Measurements from ENCODE around the gene CCDC91. TPM values are rescaled to one million over a fixed set of nuclear protein-coding genes. Genes with fewer than 3 reads are reported as not detected.

CCDC91 gene
- total RNA-seq, 1 experiment from 2014 or later, result 26.9 TPM

DNA sequence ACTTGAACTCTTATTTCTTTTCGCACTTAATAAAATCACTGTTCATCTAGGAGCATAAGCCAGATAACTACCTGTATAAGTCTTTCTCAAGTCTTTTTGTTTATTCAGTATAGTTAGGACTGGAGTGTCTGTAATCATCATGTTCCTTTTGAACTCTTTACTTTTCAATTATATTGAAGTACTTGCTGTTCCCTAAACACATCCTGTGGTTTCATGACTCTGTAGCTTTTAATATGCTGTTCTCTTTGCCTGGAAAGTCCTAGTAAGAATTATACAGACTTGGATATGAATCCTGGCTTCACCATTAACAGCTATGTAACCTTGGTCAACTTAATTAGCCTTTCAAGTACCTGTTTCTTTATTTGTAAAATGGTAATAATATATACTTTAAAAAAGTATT, 88.2 kb downstream of the CCDC91 start:
- no peak overlapping the region for H3K27ac ChIP-seq (ENCODE audit: low read length)
- no TSS peak for BruUV-seq (replicated peaks)
- ATAC-seq (no peak), DNase-seq (ENCODE audit: low read depth, low spot score) (no peak)
- TF ChIP-seq POLR2AphosphoS5 (IDR thresholded peaks at IDR 0.05; ENCODE audit: low read depth, low read length), result no peak
- TF ChIP-seq, protein P1, sequence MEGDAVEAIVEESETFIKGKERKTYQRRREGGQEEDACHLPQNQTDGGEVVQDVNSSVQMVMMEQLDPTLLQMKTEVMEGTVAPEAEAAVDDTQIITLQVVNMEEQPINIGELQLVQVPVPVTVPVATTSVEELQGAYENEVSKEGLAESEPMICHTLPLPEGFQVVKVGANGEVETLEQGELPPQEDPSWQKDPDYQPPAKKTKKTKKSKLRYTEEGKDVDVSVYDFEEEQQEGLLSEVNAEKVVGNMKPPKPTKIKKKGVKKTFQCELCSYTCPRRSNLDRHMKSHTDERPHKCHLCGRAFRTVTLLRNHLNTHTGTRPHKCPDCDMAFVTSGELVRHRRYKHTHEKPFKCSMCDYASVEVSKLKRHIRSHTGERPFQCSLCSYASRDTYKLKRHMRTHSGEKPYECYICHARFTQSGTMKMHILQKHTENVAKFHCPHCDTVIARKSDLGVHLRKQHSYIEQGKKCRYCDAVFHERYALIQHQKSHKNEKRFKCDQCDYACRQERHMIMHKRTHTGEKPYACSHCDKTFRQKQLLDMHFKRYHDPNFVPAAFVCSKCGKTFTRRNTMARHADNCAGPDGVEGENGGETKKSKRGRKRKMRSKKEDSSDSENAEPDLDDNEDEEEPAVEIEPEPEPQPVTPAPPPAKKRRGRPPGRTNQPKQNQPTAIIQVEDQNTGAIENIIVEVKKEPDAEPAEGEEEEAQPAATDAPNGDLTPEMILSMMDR (IDR thresholded peaks at IDR 0.05), result no peak
- TF ChIP-seq, protein P2, sequence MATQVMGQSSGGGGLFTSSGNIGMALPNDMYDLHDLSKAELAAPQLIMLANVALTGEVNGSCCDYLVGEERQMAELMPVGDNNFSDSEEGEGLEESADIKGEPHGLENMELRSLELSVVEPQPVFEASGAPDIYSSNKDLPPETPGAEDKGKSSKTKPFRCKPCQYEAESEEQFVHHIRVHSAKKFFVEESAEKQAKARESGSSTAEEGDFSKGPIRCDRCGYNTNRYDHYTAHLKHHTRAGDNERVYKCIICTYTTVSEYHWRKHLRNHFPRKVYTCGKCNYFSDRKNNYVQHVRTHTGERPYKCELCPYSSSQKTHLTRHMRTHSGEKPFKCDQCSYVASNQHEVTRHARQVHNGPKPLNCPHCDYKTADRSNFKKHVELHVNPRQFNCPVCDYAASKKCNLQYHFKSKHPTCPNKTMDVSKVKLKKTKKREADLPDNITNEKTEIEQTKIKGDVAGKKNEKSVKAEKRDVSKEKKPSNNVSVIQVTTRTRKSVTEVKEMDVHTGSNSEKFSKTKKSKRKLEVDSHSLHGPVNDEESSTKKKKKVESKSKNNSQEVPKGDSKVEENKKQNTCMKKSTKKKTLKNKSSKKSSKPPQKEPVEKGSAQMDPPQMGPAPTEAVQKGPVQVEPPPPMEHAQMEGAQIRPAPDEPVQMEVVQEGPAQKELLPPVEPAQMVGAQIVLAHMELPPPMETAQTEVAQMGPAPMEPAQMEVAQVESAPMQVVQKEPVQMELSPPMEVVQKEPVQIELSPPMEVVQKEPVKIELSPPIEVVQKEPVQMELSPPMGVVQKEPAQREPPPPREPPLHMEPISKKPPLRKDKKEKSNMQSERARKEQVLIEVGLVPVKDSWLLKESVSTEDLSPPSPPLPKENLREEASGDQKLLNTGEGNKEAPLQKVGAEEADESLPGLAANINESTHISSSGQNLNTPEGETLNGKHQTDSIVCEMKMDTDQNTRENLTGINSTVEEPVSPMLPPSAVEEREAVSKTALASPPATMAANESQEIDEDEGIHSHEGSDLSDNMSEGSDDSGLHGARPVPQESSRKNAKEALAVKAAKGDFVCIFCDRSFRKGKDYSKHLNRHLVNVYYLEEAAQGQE (IDR thresholded peaks at IDR 0.05; ENCODE audit: insufficient read depth in 1 of 2, low read depth in 2 of 2, low read length in 1 of 2), result no peak
- TF ChIP-seq SIN3A (IDR thresholded peaks at IDR 0.05; ENCODE audit: borderline replicate concordance, insufficient read depth, low read depth, low read length), result no peak
- TF ChIP-seq TCF7L2 (IDR thresholded peaks at IDR 0.05; ENCODE audit: low read depth, low read length), result no peak
- no peaks in the 10 kb centered on the region for H3K4me1 ChIP-seq (ENCODE audit: control insufficient read depth, insufficient read depth, low read length)
- in situ Hi-C loops (cut with HindIII; ENCODE audit: low pct_unique_long_range_greater_than_20kb, low sequenced_read_pairs) (no loop called here), intact Hi-C loops (cut with micrococcal nuclease; ENCODE audit: unreplicated experiment) (no loop called here)
- POLR2A ChIA-PET, result no interaction called here
- CTCF ChIA-PET, result no interaction called here
- no peaks in the 10 kb centered on the region for H3K36me3 ChIP-seq (ENCODE audit: control insufficient read depth, insufficient read depth, low read length)
- H3K4me3 ChIP-seq (ENCODE audit: low read depth in 2 of 2, low read length in 2 of 2), result no peak overlapping the region
- H3K9me3 ChIP-seq (ENCODE audit: control insufficient read depth, insufficient read depth, low read depth, low read length), result no peaks in the 10 kb centered on the region
- H3K27me3 ChIP-seq (ENCODE audit: control insufficient read depth, insufficient read depth, low read length), result no peaks in the 10 kb centered on the region

DNA sequence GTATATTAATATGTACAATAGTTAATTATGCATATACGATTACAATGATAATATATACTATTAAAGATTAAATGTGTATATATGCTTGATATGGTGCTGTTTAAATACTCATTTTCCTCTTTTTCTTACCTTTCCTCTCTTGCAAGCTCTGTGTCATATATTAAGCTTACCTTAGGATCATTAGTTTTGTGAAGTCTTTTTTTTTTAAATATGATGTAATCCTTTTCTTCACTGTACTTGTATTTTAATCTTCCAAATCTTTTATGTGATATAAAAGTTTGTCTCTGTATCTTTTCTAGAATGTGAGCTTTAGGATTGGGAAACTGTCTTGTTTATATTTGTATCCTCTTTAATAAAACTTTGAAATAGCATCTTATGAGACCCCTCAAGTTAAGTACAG, 88.7 kb downstream of the CCDC91 start:
- in situ Hi-C loops (cut with HindIII; ENCODE audit: low pct_unique_long_range_greater_than_20kb, low sequenced_read_pairs), result no loop called here
- H3K9me3 ChIP-seq (ENCODE audit: control insufficient read depth, insufficient read depth, low read depth, low read length), result no peaks in the 10 kb centered on the region
- TF ChIP-seq SIN3A (IDR thresholded peaks at IDR 0.05; ENCODE audit: borderline replicate concordance, insufficient read depth, low read depth, low read length) (no peak), TCF7L2 (IDR thresholded peaks at IDR 0.05; ENCODE audit: low read depth, low read length) (no peak), POLR2AphosphoS5 (IDR thresholded peaks at IDR 0.05; ENCODE audit: low read depth, low read length) (no peak)
- TF ChIP-seq, protein P2 (IDR thresholded peaks at IDR 0.05; ENCODE audit: insufficient read depth in 1 of 2, low read depth in 2 of 2, low read length in 1 of 2), result no peak
- TF ChIP-seq, protein P1 (IDR thresholded peaks at IDR 0.05), result no peak
- ATAC-seq, result no peak
- no peak for DNase-seq (ENCODE audit: low read depth, low spot score)
- intact Hi-C loops (cut with micrococcal nuclease; ENCODE audit: unreplicated experiment), result no loop called here
- no peaks in the 10 kb centered on the region for H3K4me1 ChIP-seq (ENCODE audit: control insufficient read depth, insufficient read depth, low read length)
- no peak overlapping the region for H3K4me3 ChIP-seq (ENCODE audit: low read depth in 2 of 2, low read length in 2 of 2)
- ChIA-PET POLR2A (interaction anchor here (0.7 kb wide), 1 partner anchor 249 kb away, joined by 4 read pairs; no protein-coding TSS in a partner anchor), CTCF (no interaction called here)
- no TSS peak for BruUV-seq (replicated peaks)
- H3K27ac ChIP-seq (ENCODE audit: low read length), result no peak overlapping the region
- no peaks in the 10 kb centered on the region for H3K36me3 ChIP-seq (ENCODE audit: control insufficient read depth, insufficient read depth, low read length)
- no peaks in the 10 kb centered on the region for H3K27me3 ChIP-seq (ENCODE audit: control insufficient read depth, insufficient read depth, low read length)
